GM23338 (cell line): ENCODE data around the gene RND3. TPM values are rescaled to one million over a fixed set of nuclear protein-coding genes. Genes with fewer than 3 reads are reported as not detected.

Experiments
- JUNB ChIP-seq: IDR thresholded peaks from one replicate; pipeline ENCODE4 v1.6.1; 2016; ENCODE audit warnings: antibody characterized with exemption; ENCODE audit not compliant: unreplicated experiment
- NANOG ChIP-seq: IDR thresholded peaks from 2 replicates; pipeline ENCODE4 v1.6.1; 2016; ENCODE audit warnings: antibody characterized with exemption, borderline replicate concordance
- ZNF331 ChIP-seq: fragments of 250-450 bp; sonication (Bioruptor Pico); IDR thresholded peaks from 2 replicates; pipeline ENCODE4 v1.5.0; 2020; ENCODE audit warnings: low read depth, mild to moderate bottlenecking, moderate library complexity
- polyA plus RNA-seq: library from polyadenylated mRNA; unstranded; fragments of >200 nt; fragmentation: Nextera tagmentation; extraction: Ambion mirVana; gene quantifications from 2 replicates; pipeline ENCODE4 v1.2.1, GENCODE V29; 2016
- total RNA-seq: library from RNA; depleted of rRNA; stranded (reverse); fragments of >200 nt; shearing (Covaris generic); gene quantifications from 2 replicates; pipeline ENCODE4 v1.2.3, GENCODE V29; 2014
- TF ChIP-seq, protein P1 (sequence below): fragments of 250-450 bp; sonication (Bioruptor Pico); IDR thresholded peaks from 2 replicates; pipeline ENCODE4 v1.5.0; 2020; ENCODE audit warnings: mild to moderate bottlenecking, moderate library complexity
- TF ChIP-seq, protein P2 (sequence below): IDR thresholded peaks from 2 replicates; pipeline ENCODE4 v1.6.1; 2016; ENCODE audit warnings: antibody characterized with exemption
- TF ChIP-seq, protein P3 (sequence below): IDR thresholded peaks from one replicate; pipeline ENCODE4 v1.6.1; 2018; ENCODE audit warnings: antibody characterized with exemption; ENCODE audit not compliant: unreplicated experiment

Gene RND3
- total and polyA plus RNA-seq, 2 experiments from 2014 or later = 48.2 to 55.3 TPM

DNA sequence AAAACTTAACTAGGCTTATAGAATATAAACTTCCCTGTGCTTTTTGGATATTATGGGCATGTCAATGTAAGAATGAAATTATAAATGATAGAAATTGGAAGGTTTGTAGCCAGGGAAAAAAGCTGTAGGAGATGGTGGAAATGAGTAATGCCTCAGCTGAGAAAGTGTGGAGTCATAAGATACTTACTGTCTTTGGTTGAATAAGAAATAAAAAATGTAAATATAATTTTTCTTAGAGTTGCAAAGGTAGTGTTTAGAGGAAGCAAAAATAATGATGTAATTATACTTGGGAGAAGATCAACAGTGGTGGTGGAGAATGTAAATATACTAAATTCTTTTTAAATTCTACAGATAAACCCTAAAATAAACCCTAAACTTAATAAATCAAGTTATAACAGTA is 26.2 kb upstream of the RND3 start (continued):
- TF ChIP-seq, protein P1, sequence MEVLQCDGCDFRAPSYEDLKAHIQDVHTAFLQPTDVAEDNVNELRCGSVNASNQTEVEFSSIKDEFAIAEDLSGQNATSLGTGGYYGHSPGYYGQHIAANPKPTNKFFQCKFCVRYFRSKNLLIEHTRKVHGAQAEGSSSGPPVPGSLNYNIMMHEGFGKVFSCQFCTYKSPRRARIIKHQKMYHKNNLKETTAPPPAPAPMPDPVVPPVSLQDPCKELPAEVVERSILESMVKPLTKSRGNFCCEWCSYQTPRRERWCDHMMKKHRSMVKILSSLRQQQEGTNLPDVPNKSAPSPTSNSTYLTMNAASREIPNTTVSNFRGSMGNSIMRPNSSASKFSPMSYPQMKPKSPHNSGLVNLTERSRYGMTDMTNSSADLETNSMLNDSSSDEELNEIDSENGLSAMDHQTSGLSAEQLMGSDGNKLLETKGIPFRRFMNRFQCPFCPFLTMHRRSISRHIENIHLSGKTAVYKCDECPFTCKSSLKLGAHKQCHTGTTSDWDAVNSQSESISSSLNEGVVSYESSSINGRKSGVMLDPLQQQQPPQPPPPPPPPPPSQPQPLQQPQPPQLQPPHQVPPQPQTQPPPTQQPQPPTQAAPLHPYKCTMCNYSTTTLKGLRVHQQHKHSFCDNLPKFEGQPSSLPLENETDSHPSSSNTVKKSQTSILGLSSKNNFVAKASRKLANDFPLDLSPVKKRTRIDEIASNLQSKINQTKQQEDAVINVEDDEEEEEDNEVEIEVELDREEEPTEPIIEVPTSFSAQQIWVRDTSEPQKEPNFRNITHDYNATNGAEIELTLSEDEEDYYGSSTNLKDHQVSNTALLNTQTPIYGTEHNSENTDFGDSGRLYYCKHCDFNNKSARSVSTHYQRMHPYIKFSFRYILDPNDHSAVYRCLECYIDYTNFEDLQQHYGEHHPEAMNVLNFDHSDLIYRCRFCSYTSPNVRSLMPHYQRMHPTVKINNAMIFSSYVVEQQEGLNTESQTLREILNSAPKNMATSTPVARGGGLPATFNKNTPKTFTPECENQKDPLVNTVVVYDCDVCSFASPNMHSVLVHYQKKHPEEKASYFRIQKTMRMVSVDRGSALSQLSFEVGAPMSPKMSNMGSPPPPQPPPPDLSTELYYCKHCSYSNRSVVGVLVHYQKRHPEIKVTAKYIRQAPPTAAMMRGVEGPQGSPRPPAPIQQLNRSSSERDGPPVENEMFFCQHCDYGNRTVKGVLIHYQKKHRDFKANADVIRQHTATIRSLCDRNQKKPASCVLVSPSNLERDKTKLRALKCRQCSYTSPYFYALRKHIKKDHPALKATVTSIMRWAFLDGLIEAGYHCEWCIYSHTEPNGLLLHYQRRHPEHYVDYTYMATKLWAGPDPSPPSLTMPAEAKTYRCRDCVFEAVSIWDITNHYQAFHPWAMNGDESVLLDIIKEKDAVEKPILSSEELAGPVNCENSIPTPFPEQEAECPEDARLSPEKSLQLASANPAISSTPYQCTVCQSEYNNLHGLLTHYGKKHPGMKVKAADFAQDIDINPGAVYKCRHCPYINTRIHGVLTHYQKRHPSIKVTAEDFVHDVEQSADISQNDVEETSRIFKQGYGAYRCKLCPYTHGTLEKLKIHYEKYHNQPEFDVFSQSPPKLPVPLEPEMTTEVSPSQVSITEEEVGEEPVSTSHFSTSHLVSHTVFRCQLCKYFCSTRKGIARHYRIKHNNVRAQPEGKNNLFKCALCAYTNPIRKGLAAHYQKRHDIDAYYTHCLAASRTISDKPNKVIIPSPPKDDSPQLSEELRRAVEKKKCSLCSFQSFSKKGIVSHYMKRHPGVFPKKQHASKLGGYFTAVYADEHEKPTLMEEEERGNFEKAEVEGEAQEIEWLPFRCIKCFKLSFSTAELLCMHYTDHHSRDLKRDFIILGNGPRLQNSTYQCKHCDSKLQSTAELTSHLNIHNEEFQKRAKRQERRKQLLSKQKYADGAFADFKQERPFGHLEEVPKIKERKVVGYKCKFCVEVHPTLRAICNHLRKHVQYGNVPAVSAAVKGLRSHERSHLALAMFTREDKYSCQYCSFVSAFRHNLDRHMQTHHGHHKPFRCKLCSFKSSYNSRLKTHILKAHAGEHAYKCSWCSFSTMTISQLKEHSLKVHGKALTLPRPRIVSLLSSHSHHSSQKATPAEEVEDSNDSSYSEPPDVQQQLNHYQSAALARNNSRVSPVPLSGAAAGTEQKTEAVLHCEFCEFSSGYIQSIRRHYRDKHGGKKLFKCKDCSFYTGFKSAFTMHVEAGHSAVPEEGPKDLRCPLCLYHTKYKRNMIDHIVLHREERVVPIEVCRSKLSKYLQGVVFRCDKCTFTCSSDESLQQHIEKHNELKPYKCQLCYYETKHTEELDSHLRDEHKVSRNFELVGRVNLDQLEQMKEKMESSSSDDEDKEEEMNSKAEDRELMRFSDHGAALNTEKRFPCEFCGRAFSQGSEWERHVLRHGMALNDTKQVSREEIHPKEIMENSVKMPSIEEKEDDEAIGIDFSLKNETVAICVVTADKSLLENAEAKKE (CRISPR knock-in tag) = no peak
- no peak for TF ChIP-seq JUNB
- TF ChIP-seq, protein P2, sequence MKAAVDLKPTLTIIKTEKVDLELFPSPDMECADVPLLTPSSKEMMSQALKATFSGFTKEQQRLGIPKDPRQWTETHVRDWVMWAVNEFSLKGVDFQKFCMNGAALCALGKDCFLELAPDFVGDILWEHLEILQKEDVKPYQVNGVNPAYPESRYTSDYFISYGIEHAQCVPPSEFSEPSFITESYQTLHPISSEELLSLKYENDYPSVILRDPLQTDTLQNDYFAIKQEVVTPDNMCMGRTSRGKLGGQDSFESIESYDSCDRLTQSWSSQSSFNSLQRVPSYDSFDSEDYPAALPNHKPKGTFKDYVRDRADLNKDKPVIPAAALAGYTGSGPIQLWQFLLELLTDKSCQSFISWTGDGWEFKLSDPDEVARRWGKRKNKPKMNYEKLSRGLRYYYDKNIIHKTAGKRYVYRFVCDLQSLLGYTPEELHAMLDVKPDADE = no peak
- TF ChIP-seq, protein P3, sequence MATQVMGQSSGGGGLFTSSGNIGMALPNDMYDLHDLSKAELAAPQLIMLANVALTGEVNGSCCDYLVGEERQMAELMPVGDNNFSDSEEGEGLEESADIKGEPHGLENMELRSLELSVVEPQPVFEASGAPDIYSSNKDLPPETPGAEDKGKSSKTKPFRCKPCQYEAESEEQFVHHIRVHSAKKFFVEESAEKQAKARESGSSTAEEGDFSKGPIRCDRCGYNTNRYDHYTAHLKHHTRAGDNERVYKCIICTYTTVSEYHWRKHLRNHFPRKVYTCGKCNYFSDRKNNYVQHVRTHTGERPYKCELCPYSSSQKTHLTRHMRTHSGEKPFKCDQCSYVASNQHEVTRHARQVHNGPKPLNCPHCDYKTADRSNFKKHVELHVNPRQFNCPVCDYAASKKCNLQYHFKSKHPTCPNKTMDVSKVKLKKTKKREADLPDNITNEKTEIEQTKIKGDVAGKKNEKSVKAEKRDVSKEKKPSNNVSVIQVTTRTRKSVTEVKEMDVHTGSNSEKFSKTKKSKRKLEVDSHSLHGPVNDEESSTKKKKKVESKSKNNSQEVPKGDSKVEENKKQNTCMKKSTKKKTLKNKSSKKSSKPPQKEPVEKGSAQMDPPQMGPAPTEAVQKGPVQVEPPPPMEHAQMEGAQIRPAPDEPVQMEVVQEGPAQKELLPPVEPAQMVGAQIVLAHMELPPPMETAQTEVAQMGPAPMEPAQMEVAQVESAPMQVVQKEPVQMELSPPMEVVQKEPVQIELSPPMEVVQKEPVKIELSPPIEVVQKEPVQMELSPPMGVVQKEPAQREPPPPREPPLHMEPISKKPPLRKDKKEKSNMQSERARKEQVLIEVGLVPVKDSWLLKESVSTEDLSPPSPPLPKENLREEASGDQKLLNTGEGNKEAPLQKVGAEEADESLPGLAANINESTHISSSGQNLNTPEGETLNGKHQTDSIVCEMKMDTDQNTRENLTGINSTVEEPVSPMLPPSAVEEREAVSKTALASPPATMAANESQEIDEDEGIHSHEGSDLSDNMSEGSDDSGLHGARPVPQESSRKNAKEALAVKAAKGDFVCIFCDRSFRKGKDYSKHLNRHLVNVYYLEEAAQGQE = no peak
- no peak for TF ChIP-seq NANOG
- TF ChIP-seq ZNF331 (CRISPR knock-in tag) = no peak
